ENCODE measurements around the gene GARS1. TPM values are rescaled to one million over a fixed set of nuclear protein-coding genes. Genes with fewer than 3 reads are reported as not detected.
A peak's percentile ranks its signal among the peaks of the same experiment; 100 is the strongest.

The GARS1 gene
- total and polyA plus RNA-seq, 9 donors: 35.0 to 253 (median 55.3) TPM

GRCh38 chr7:30595436-30596013 is 847 bp downstream of the GARS1 start:
- 0 to 2% (median 1%) methylated on average over 13 of the region's 13 CpGs for WGBS, 3 donors
- TF ChIP-seq POLR2A (IDR thresholded peaks at IDR 0.05): no peak
- TF ChIP-seq CTCF (IDR thresholded peaks at IDR 0.05): no peak
- no peak for TF ChIP-seq EP300 (IDR thresholded peaks at IDR 0.05)
- Histone ChIP-seq H3K4me3 (peak overlapping the region; percentile 98), H3K36me3 (no peaks in the 10 kb centered on the region), H3K27me3 (no peaks in the 10 kb centered on the region), H3K9me3 (no peaks in the 10 kb centered on the region), H3K27ac (peak overlapping the region; percentile 76 to 83), H3K4me1 (ENCODE audit: insufficient read depth) (peaks cover 3% of the 10 kb centered on the region)
- DNase-seq: no peak
- intact Hi-C loops (cut with DNase I): no loop called here

- intact Hi-C loops (cut with DNase I): no loop called here
- Histone ChIP-seq H3K9me3 (no peaks in the 10 kb centered on the region), H3K27ac (no peak overlapping the region), H3K27me3 (no peaks in the 10 kb centered on the region), H3K4me3 (peak overlapping the region; percentile 98), H3K4me1 (ENCODE audit: insufficient read depth) (peaks cover 3% of the 10 kb centered on the region), H3K36me3 (no peaks in the 10 kb centered on the region)
- WGBS, 3 donors: 9 to 17% (median 10%) methylated on average over 14 of the region's 14 CpGs
- no peak for TF ChIP-seq EP300 (IDR thresholded peaks at IDR 0.05)
- no peak for TF ChIP-seq CTCF (IDR thresholded peaks at IDR 0.05)
- TF ChIP-seq POLR2A (IDR thresholded peaks at IDR 0.05): no peak
- no peak for DNase-seq
Measured at GRCh38 chr7:30596014-30596641, 1.4 kb downstream of the GARS1 start.

GRCh38 chr7:30596721-30597120 is 2.0 kb downstream of the GARS1 start:
- H3K27me3 ChIP-seq: no peaks in the 10 kb centered on the region
- peaks cover 3% of the 10 kb centered on the region for H3K4me1 ChIP-seq (ENCODE audit: insufficient read depth)
- DNase-seq: no peak
- intact Hi-C loops (cut with DNase I): no loop called here
- H3K27ac ChIP-seq: no peak overlapping the region
- no peaks in the 10 kb centered on the region for H3K9me3 ChIP-seq
- no peak overlapping the region for H3K4me3 ChIP-seq
- WGBS, 3 donors: 65 to 76% (median 74%) methylated on average over 3 of the region's 3 CpGs
- H3K36me3 ChIP-seq: no peaks in the 10 kb centered on the region
- no peak for TF ChIP-seq CTCF (IDR thresholded peaks at IDR 0.05)
- no peak for TF ChIP-seq EP300 (IDR thresholded peaks at IDR 0.05)
- no peak for TF ChIP-seq POLR2A (IDR thresholded peaks at IDR 0.05)

- DNase-seq: no peak
- 81 to 88% (median 84%) methylated on average over 13 of the region's 13 CpGs for WGBS, 3 donors
- no peak overlapping the region for H3K4me3 ChIP-seq
- H3K4me1 ChIP-seq (ENCODE audit: insufficient read depth): peaks cover 3% of the 10 kb centered on the region
- H3K27ac ChIP-seq: no peak overlapping the region
- intact Hi-C loops (cut with DNase I): no loop called here
- H3K36me3 ChIP-seq: no peaks in the 10 kb centered on the region
- no peak for TF ChIP-seq POLR2A (IDR thresholded peaks at IDR 0.05)
- no peak for TF ChIP-seq CTCF (IDR thresholded peaks at IDR 0.05)
- H3K27me3 ChIP-seq: no peaks in the 10 kb centered on the region
- H3K9me3 ChIP-seq: no peaks in the 10 kb centered on the region
Measured at GRCh38 chr7:30598121-30598876, 3.6 kb downstream of the GARS1 start.

Measured in ovary (tissue), 9 donors.